Transverse colon (tissue), 3 donors: ENCODE measurements around the gene NUP210.

ENCODE experiments used
- POLR2A ChIP-seq: fragments of 450-650 bp; IDR thresholded peaks from one replicate; pipeline ENCODE4 v1.6.1; 2016; ENCODE audit warnings: antibody characterized with exemption, mild to moderate bottlenecking, moderate library complexity
- TF ChIP-seq, protein P1 (sequence below), 5 experiments: fragments of 200-600 bp in 3 of 5; fragments of 450-650 bp in 2 of 5; sonication (generic) in 3 of 5; IDR thresholded peaks; 1 replicate in 2 of 5; 2 replicates in 3 of 5; pipeline ENCODE4 v1.5.1; 2016 to 2017; ENCODE audit warnings: antibody characterized with exemption in 5 of 5, inconsistent platforms in 3 of 5, mild to moderate bottlenecking in 2 of 5, moderate library complexity in 1 of 5

- TF ChIP-seq, protein P1, sequence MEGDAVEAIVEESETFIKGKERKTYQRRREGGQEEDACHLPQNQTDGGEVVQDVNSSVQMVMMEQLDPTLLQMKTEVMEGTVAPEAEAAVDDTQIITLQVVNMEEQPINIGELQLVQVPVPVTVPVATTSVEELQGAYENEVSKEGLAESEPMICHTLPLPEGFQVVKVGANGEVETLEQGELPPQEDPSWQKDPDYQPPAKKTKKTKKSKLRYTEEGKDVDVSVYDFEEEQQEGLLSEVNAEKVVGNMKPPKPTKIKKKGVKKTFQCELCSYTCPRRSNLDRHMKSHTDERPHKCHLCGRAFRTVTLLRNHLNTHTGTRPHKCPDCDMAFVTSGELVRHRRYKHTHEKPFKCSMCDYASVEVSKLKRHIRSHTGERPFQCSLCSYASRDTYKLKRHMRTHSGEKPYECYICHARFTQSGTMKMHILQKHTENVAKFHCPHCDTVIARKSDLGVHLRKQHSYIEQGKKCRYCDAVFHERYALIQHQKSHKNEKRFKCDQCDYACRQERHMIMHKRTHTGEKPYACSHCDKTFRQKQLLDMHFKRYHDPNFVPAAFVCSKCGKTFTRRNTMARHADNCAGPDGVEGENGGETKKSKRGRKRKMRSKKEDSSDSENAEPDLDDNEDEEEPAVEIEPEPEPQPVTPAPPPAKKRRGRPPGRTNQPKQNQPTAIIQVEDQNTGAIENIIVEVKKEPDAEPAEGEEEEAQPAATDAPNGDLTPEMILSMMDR (IDR thresholded peaks at IDR 0.05) = no peak
- TF ChIP-seq POLR2A = no peak
Observed at GRCh38 chr3:13338231-13338630, 81.9 kb downstream of the NUP210 start.
